SU-DHL-6 (cell line): ENCODE measurements around the gene RHOG.

ENCODE experiments used
- EZH2phosphoT487 ChIP-seq: fragments of 200-600 bp; sonication (generic), shearing (Covaris generic); conservative IDR thresholded peaks from 2 replicates; pipeline ENCODE4 v1.6.1; 2018; ENCODE audit warnings: mild to moderate bottlenecking, antibody characterized with exemption, low read length, moderate library complexity, mixed read lengths
- TF ChIP-seq, protein P1 (sequence below): fragments of 200-600 bp; sonication (generic); IDR thresholded peaks from one replicate; pipeline ENCODE4 v1.5.1; 2017; ENCODE audit warnings: antibody characterized with exemption, mild to moderate bottlenecking, low read length, moderate library complexity; ENCODE audit not compliant: insufficient read depth, poor library complexity, severe bottlenecking

DNA sequence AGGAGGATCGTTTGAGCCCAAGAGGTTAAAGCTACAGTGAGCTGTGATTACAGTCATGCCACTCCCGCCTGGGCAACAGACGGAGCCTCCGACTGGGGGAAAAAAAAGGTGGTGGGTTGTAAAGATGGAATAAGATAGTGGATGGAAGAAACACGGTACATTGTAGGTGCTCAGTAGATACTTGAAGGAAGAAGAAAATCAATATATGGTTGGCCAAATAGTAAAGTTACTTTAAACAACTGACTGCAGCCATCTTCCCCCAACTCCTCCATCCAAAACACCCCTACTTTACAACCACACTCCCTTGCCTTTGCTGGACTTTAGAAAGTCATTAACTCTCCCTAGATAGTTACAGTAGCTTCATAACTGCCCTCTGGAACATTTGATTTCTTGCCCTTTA is 40.9 kb downstream of the RHOG start:
- TF ChIP-seq, protein P1, sequence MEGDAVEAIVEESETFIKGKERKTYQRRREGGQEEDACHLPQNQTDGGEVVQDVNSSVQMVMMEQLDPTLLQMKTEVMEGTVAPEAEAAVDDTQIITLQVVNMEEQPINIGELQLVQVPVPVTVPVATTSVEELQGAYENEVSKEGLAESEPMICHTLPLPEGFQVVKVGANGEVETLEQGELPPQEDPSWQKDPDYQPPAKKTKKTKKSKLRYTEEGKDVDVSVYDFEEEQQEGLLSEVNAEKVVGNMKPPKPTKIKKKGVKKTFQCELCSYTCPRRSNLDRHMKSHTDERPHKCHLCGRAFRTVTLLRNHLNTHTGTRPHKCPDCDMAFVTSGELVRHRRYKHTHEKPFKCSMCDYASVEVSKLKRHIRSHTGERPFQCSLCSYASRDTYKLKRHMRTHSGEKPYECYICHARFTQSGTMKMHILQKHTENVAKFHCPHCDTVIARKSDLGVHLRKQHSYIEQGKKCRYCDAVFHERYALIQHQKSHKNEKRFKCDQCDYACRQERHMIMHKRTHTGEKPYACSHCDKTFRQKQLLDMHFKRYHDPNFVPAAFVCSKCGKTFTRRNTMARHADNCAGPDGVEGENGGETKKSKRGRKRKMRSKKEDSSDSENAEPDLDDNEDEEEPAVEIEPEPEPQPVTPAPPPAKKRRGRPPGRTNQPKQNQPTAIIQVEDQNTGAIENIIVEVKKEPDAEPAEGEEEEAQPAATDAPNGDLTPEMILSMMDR: no peak
- TF ChIP-seq EZH2phosphoT487: no peak
